ENCODE measurements around the gene KRTAP4-11.

Gene KRTAP4-11

GRCh38 chr17:41082626-41083025, 35.5 kb downstream of the KRTAP4-11 start:
- Histone ChIP-seq H3K9ac (ENCODE audit: low read length) (no peak overlapping the region), H3K27ac (ENCODE audit: low read depth, low read length, poor library complexity, severe bottlenecking) (no peak overlapping the region), H3K27me3 (ENCODE audit: insufficient read depth, low read length) (no peaks in the 10 kb centered on the region), H2AFZ (ENCODE audit: low read length) (no peak overlapping the region), H3K4me1 (ENCODE audit: insufficient read depth, low read length, severe bottlenecking) (no peaks in the 10 kb centered on the region), H4K20me1 (ENCODE audit: insufficient read depth, low read length) (no peaks in the 10 kb centered on the region), H3K79me2 (ENCODE audit: insufficient read depth, low read length) (no peaks in the 10 kb centered on the region), H3K4me2 (ENCODE audit: low read length) (no peak overlapping the region), H3K36me3 (ENCODE audit: insufficient read depth, low read length) (no peaks in the 10 kb centered on the region), H3K4me3 (ENCODE audit: low read depth, low read length, poor library complexity, severe bottlenecking) (no peak overlapping the region), H3K9me2 (ENCODE audit: low read depth, low read length) (no peaks in the 10 kb centered on the region), H3F3A (ENCODE audit: insufficient read depth, low read length) (no peaks in the 10 kb centered on the region), H3K9me3 (ENCODE audit: low read length) (no peaks in the 10 kb centered on the region)
- TF ChIP-seq CTCF (IDR thresholded peaks at IDR 0.05; ENCODE audit: low read length): no peak
- no peak for TF ChIP-seq EZH2 (IDR thresholded peaks at IDR 0.05; ENCODE audit: borderline replicate concordance, low read length)

- TF ChIP-seq EZH2 (IDR thresholded peaks at IDR 0.05; ENCODE audit: borderline replicate concordance, low read length): no peak
- Histone ChIP-seq H3K36me3 (ENCODE audit: insufficient read depth, low read length) (no peaks in the 10 kb centered on the region), H3K9me2 (ENCODE audit: low read depth, low read length) (no peaks in the 10 kb centered on the region), H4K20me1 (ENCODE audit: insufficient read depth, low read length) (no peaks in the 10 kb centered on the region), H3K27me3 (ENCODE audit: insufficient read depth, low read length) (no peaks in the 10 kb centered on the region), H3K4me2 (ENCODE audit: low read length) (no peak overlapping the region), H3F3A (ENCODE audit: insufficient read depth, low read length) (no peaks in the 10 kb centered on the region), H3K4me3 (ENCODE audit: low read depth, low read length, poor library complexity, severe bottlenecking) (no peak overlapping the region), H3K4me1 (ENCODE audit: insufficient read depth, low read length, severe bottlenecking) (no peaks in the 10 kb centered on the region), H3K9ac (ENCODE audit: low read length) (no peak overlapping the region), H3K9me3 (ENCODE audit: low read length) (no peaks in the 10 kb centered on the region), H3K27ac (ENCODE audit: low read depth, low read length, poor library complexity, severe bottlenecking) (no peak overlapping the region), H2AFZ (ENCODE audit: low read length) (no peak overlapping the region), H3K79me2 (ENCODE audit: insufficient read depth, low read length) (no peaks in the 10 kb centered on the region)
Measured at GRCh38 chr17:41076788-41077187, 41.4 kb downstream of the KRTAP4-11 start.

- no peaks in the 10 kb centered on the region for H3K79me2 ChIP-seq (ENCODE audit: insufficient read depth, low read length)
- H2AFZ ChIP-seq (ENCODE audit: low read length): no peak overlapping the region
- H3K9ac ChIP-seq (ENCODE audit: low read length): no peak overlapping the region
- no peaks in the 10 kb centered on the region for H3K36me3 ChIP-seq (ENCODE audit: insufficient read depth, low read length)
- no peaks in the 10 kb centered on the region for H3K9me2 ChIP-seq (ENCODE audit: low read depth, low read length)
- no peaks in the 10 kb centered on the region for H3K27me3 ChIP-seq (ENCODE audit: insufficient read depth, low read length)
- H3F3A ChIP-seq (ENCODE audit: insufficient read depth, low read length): no peaks in the 10 kb centered on the region
- H3K4me2 ChIP-seq (ENCODE audit: low read length): no peak overlapping the region
- no peak overlapping the region for H3K27ac ChIP-seq (ENCODE audit: low read depth, low read length, poor library complexity, severe bottlenecking)
- TF ChIP-seq CTCF (IDR thresholded peaks at IDR 0.05; ENCODE audit: low read length): no peak
- no peaks in the 10 kb centered on the region for H3K4me1 ChIP-seq (ENCODE audit: insufficient read depth, low read length, severe bottlenecking)
- H3K9me3 ChIP-seq (ENCODE audit: low read length): no peaks in the 10 kb centered on the region
- H3K4me3 ChIP-seq (ENCODE audit: low read depth, low read length, poor library complexity, severe bottlenecking): no peak overlapping the region
- no peaks in the 10 kb centered on the region for H4K20me1 ChIP-seq (ENCODE audit: insufficient read depth, low read length)
Measured at GRCh38 chr17:41073676-41074075, 44.5 kb downstream of the KRTAP4-11 start.

DNA sequence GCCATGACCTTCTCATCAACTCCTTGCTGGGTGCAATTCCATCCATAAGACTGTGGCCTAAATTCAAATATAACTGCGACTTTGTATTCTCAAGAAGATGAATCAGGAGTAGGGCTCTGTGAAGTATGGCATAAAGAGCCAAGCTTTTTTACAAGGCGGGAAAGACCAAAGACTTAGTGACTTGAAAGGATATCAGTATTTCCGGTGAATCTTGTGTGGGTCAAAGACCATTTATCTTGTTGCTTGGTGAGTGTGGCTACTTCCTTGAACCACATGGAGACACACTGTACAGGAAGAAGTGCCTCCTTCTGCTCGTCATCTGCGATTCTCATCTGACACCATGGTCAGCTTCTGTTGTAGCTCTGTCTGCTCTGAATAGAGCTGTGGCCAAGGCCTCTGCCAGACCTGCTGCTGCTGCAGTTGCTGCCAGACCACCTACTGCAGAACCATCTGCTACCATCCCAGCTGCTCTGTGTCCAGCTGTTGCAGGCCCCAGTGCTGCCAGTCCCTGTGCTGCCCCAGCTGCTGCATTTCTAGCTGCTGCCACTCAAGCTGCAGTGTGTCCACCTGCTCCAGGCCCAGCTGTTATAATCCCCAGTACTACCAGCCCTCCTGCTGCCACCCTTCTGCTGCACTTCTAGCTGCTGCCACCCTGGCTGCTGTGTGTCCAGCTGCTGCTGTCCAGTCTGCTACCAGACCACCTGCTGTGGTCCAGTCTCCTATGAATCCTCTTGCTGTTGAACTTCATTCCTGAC, 46.4 kb downstream of the KRTAP4-11 start:
- no peak overlapping the region for H3K4me3 ChIP-seq (ENCODE audit: low read depth, low read length, poor library complexity, severe bottlenecking)
- no peak overlapping the region for H3K9ac ChIP-seq (ENCODE audit: low read length)
- no peaks in the 10 kb centered on the region for H3K4me1 ChIP-seq (ENCODE audit: insufficient read depth, low read length, severe bottlenecking)
- no peak overlapping the region for H3K27ac ChIP-seq (ENCODE audit: low read depth, low read length, poor library complexity, severe bottlenecking)
- no peaks in the 10 kb centered on the region for H3K9me3 ChIP-seq (ENCODE audit: low read length)
- no peak overlapping the region for H3K4me2 ChIP-seq (ENCODE audit: low read length)
- no peaks in the 10 kb centered on the region for H3K36me3 ChIP-seq (ENCODE audit: insufficient read depth, low read length)
- H3K79me2 ChIP-seq (ENCODE audit: insufficient read depth, low read length): no peaks in the 10 kb centered on the region
- H3K9me2 ChIP-seq (ENCODE audit: low read depth, low read length): no peaks in the 10 kb centered on the region
- H2AFZ ChIP-seq (ENCODE audit: low read length): no peak overlapping the region
- H3K27me3 ChIP-seq (ENCODE audit: insufficient read depth, low read length): no peaks in the 10 kb centered on the region
- TF ChIP-seq EZH2 (IDR thresholded peaks at IDR 0.05; ENCODE audit: borderline replicate concordance, low read length) (no peak), CTCF (IDR thresholded peaks at IDR 0.05; ENCODE audit: low read length) (no peak)
- no peaks in the 10 kb centered on the region for H3F3A ChIP-seq (ENCODE audit: insufficient read depth, low read length)
- H4K20me1 ChIP-seq (ENCODE audit: insufficient read depth, low read length): no peaks in the 10 kb centered on the region

All from OCI-LY1 (cell line).